SIG-M5 treated with dmso at 0.1 percent for 504 hours (cell line): Measurements from ENCODE around the gene GFOD1.
A peak's percentile ranks its signal among the peaks of the same experiment; 100 is the strongest.

Source experiments
- DNase-seq: peaks from one replicate; lab custom pipeline; 2025; ENCODE audit not compliant: unreplicated experiment; lab: John Stamatoyannopoulos, UW

Gene GFOD1

GRCh38 chr6:13486679-13487121, 700 bp downstream of the GFOD1 start:
- DNase-seq: peak; percentile 40

DNA sequence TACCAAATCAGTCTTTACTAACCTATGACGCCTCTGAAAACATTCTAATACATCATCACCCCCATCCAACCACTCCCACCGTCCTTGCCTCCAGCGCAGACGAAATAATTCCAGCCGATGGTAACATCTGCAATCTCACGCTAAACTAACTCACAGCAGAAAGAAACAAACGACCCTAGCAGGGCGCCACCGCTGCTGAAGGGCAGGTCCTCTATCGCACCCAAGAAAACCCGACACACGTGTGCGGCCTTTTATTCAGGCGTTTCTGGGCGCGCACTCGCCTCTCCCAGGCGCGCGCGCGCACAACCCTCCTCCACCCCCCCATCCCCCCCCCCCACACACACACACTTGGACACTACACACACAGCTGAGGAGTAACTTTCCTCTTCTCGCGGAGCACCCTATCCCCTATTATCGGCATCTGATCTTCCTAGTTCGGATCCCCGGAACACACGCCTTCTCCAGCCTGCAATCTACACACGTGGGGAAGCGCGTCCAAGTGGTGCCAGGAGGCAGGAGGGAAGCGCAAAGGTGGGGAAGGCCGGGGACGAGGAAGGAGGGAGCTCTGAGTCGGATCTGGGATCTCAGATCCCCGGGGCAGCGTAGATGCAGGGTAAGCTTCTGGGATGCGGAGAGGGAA, 1.4 kb downstream of the GFOD1 start:
- DNase-seq: peak; percentile 67

- no peak for DNase-seq
Measured at GRCh38 chr6:13485303-13485702, 2.1 kb downstream of the GFOD1 start.

GRCh38 chr6:13484827-13485226, 2.6 kb downstream of the GFOD1 start:
- no peak for DNase-seq

GRCh38 chr6:13484138-13484708, 3.2 kb downstream of the GFOD1 start:
- DNase-seq: peak; percentile 29

GRCh38 chr6:13480631-13481501, 6.5 kb downstream of the GFOD1 start:
- DNase-seq: no peak

GRCh38 chr6:13479971-13480434, 7.4 kb downstream of the GFOD1 start:
- DNase-seq: no peak

DNA sequence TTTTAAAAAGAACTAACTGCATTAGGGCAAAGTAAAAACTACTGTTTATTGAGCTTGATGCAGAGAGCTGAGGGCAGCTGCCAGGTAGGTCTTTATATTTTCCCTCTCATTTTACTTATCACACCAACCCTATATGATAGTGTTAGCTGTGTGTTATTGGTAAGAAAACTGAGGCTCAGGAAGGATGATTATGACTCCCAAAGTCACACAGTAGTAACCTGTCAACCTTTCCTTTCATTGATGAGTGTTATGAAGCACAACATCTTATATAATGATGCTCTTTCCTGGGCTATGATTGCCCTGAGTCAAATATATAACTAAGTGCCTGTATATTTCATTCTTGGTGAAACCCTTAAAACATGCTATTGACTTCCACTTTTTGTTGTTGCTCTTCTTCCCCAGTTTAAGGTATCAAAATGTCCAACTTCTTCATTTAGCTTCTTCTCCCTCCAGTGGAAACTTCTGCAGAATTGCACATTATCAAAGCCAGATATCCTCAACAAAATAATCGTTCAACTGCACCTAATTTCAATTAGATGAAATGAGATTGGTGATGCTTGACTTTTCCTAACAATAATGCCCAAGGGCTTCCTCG, 8.1 kb downstream of the GFOD1 start:
- DNase-seq: no peak

DNA sequence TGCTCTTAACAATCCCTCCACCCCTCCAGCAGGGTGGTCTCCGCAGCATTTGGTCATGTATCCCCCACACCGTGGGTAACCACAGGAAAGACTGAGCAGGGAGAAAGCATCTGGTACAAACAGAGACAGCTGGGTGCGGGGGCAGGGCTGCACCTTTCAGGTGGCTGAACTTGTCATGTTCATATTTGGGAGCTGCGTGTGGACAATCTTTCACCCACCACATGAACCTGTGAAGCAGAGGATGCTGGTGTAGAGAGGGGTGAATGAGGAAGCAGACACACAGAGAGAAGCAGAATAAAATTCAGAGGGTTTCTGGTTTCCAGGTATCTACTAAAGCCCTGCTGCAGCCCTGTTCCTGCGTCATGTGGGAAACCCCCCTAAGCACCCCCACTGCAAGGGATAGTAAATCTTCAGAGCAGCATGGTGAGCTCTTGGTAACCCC, 8.9 kb downstream of the GFOD1 start:
- DNase-seq: no peak

DNA sequence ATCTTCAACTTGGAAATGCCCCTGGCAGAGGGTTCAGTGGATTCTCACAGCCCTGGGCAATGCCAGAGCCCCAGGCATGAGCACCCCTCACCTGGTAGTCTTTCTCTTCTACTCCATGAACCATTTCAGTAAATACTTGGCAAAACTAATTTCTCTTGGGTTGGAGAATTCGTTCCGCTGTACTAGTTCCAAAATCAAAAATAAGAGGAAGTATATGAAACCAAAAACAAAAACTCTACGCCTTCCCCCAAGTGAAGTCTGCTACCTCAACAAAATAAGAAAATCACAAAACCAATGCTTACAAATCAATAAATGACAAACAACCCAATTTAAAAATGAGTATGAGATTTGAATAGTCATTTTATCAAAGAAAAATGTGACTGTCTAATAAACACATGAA, 12.6 kb downstream of the GFOD1 start:
- no peak for DNase-seq

- no peak for DNase-seq
Measured at GRCh38 chr6:13474360-13474759, 13.0 kb downstream of the GFOD1 start.

- no peak for DNase-seq
Measured at GRCh38 chr6:13473768-13474165, 13.6 kb downstream of the GFOD1 start.

- DNase-seq: no peak
Measured at GRCh38 chr6:13472976-13473767, 14.2 kb downstream of the GFOD1 start.

DNA sequence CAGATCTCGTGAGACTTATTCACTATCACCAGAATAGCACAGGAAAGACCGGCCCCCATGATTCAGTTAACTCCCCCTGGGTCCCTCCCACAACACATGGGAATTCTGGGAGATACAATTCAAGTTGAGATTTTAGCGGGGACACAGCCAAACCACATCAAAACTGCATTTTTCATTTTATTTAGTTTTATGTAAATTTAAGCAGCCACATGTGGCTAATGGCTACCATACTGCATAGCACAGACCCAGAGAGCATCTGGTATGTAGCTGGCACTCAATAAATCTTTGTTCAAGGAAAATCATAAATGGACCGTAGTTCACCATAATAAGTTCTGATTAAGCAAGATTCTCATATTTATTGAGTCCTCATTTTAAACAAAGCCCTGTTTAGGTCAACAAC, 15.3 kb downstream of the GFOD1 start:
- no peak for DNase-seq

DNA sequence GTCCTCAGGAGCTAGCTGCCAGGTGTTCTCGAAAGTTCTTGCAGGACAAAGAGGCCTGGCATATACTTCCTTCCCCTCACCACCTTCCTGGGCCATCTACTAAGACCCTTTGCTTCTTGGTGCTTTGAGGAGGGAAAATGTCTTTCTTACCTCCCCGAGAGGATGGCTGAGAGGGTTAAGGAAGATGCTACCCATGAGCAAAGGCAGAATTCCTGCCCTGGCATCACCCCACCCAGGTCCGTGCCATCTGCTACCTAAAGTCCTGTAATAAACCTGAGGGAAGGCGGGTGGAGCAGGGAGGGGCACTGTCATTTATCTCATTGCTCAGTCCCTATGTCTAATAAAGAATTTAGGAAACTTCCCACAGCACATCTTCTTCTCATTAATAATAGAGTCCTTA, 16.2 kb downstream of the GFOD1 start:
- no peak for DNase-seq

- DNase-seq: no peak
Measured at GRCh38 chr6:13470238-13471140, 16.9 kb downstream of the GFOD1 start.

DNA sequence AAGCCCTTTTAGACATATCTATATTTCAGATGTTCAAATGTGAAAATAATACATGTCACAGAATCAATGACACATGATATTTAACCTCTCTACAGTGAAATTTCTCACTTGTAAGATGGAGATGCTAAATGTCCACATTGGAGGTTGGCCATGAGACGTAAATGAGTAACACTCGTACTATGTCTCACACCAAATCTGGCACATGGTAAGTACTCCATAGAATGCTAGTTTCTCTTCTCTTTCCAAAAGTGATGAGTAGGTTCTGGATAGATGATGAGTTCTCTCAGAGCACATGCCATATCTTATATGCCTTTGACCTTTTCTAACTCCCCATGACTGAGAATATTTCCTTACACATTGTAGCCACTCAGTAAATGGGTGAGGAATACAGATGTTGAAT, 17.7 kb downstream of the GFOD1 start:
- DNase-seq: no peak

DNA sequence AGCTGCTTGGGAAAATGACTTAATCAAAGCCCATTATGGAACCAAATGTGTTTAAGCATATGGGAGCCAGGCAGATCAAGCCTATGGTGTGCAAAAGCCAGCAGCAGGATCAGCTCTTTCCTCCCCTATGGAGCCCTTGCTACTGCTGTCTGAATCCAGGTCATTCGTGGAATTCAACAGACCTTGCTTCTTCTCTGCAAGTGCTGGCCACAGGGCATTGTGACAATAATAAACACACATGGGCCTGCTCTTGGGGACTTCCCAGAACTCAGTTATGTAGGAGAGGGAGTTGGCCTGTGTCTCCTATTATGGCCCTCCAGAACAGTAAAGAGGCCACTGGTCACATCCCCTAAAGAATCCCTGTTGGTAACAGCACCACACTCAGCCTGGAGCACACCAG, 18.6 kb downstream of the GFOD1 start:
- no peak for DNase-seq

GRCh38 chr6:13467216-13467600, 20.2 kb downstream of the GFOD1 start:
- no peak for DNase-seq
